SK-N-SH (cell line): ENCODE results near the gene MMS22L. TPM values are rescaled to one million over a fixed set of nuclear protein-coding genes. Genes with fewer than 3 reads are reported as not detected.

Source experiments
- CTCF ChIA-PET: fragments of 300-600, 350-600 bp; formaldehyde crosslinking; extraction: SDS; loops from one replicate; lab custom pipeline; 2021; lab: Yijun Ruan, JAX
- POLR2A ChIA-PET: fragments of 350-600 bp; sonication (Branson Sonifier 250); formaldehyde crosslinking; extraction: SDS; loops from one replicate; lab custom pipeline; 2020; ENCODE audit warnings: antibody characterized with exemption, inconsistent platforms; lab: Yijun Ruan, JAX
- DNase-seq: peaks from one replicate; pipeline ENCODE4 v3.0.0; 2012
- H2AFZ ChIP-seq: fragments of 200-600 bp; sonication (generic); 2 replicates; pipeline ENCODE4 v1.8.1; 2016; ENCODE audit warnings: antibody characterized with exemption, mild to moderate bottlenecking, low read depth
- H3F3A ChIP-seq: fragments of 200-600 bp; sonication (generic); replicated peaks from 2 replicates; pipeline ENCODE3; 2016; ENCODE audit warnings: antibody characterized with exemption, mild to moderate bottlenecking; ENCODE audit not compliant: insufficient read depth
- H3K27ac ChIP-seq, 2 experiments: fragments of 200-500 bp in 1 of 2; fragments of 200-600 bp in 1 of 2; sonication (Bioruptor generic) in 1 of 2; sonication (generic), shearing (Covaris generic) in 1 of 2; 2 replicates each; pipeline versions ENCODE4 v1.5.1 to v1.6.1; 2014 to 2016; ENCODE audit warnings: low read depth in 2 of 2, inconsistent platforms in 1 of 2, low read length in 1 of 2, mild to moderate bottlenecking in 1 of 2, mixed read lengths in 1 of 2
- H3K27me3 ChIP-seq: fragments of 200-600 bp; sonication (generic), shearing (Covaris generic); 2 replicates; pipeline ENCODE4 v1.6.1; 2016; ENCODE audit warnings: mixed run types; ENCODE audit not compliant: insufficient read depth
- H3K36me3 ChIP-seq, 2 experiments: fragments of 200-500 bp in 1 of 2; fragments of 200-600 bp in 1 of 2; sonication (Bioruptor generic) in 1 of 2; sonication (generic) in 1 of 2; replicated peaks in 1 of 2; 2 replicates each; pipeline versions ENCODE3 to v1.5.1; 2014 to 2016; ENCODE audit warnings: low read length in 1 of 2, mild to moderate bottlenecking in 1 of 2; ENCODE audit not compliant: insufficient read depth in 2 of 2, control insufficient read depth in 1 of 2
- H3K4me1 ChIP-seq, 2 experiments: fragments of 200-500 bp in 1 of 2; fragments of 200-600 bp in 1 of 2; sonication (Bioruptor generic) in 1 of 2; sonication (generic), shearing (Covaris generic) in 1 of 2; 2 replicates each; pipeline versions ENCODE4 v1.5.1 to v1.6.1; 2014 to 2016; ENCODE audit warnings: low read depth in 1 of 2, low read length in 1 of 2, mixed run types in 1 of 2; ENCODE audit not compliant: insufficient read depth in 2 of 2, control insufficient read depth in 1 of 2
- H3K4me2 ChIP-seq: fragments of 200-600 bp; sonication (generic), shearing (Covaris generic); 2 replicates; pipeline ENCODE4 v1.6.1; 2017; ENCODE audit warnings: mixed run types
- H3K4me3 ChIP-seq, 2 experiments: fragments of 200-500 bp in 1 of 2; fragments of 200-600 bp in 1 of 2; sonication (Bioruptor generic) in 1 of 2; sonication (generic), shearing (Covaris generic) in 1 of 2; 2 replicates each; pipeline versions ENCODE4 v1.5.1 to v1.8.1; 2014 to 2016; ENCODE audit warnings: low read depth in 2 of 2, inconsistent platforms in 1 of 2, low read length in 1 of 2, mild to moderate bottlenecking in 1 of 2, mixed read lengths in 1 of 2, moderate library complexity in 1 of 2
- H3K79me2 ChIP-seq: fragments of 200-600 bp; sonication (generic); 2 replicates; pipeline ENCODE4 v1.8.1; 2017; ENCODE audit warnings: mild to moderate bottlenecking; ENCODE audit not compliant: insufficient read depth
- H3K9ac ChIP-seq: fragments of 200-600 bp; sonication (generic); 2 replicates; pipeline ENCODE4 v1.6.1; 2017; ENCODE audit warnings: mixed run types
- H3K9me2 ChIP-seq: fragments of 200-600 bp; sonication (generic); 2 replicates; pipeline ENCODE4 v1.6.1; 2017; ENCODE audit warnings: mixed run types
- H3K9me3 ChIP-seq: fragments of 200-600 bp; sonication (generic); 2 replicates; pipeline ENCODE4 v1.6.1; 2017; ENCODE audit warnings: mixed run types, mild to moderate bottlenecking, moderate library complexity
- H4K20me1 ChIP-seq: fragments of 200-600 bp; sonication (generic); 2 replicates; pipeline ENCODE4 v1.6.1; 2017; ENCODE audit warnings: mild to moderate bottlenecking, mixed run types; ENCODE audit not compliant: insufficient read depth
- FOSL2 ChIP-seq: IDR thresholded peaks from 2 replicates; pipeline ENCODE4 v1.4.0; 2012; ENCODE audit warnings: low read depth, mild to moderate bottlenecking, moderate library complexity, borderline replicate concordance
- GABPA ChIP-seq: IDR thresholded peaks from 2 replicates; pipeline ENCODE4 v1.4.0; 2012; ENCODE audit warnings: low read depth, mild to moderate bottlenecking
- MXI1 ChIP-seq: IDR thresholded peaks from 2 replicates; pipeline ENCODE4 v1.6.1; 2012; ENCODE audit warnings: mild to moderate bottlenecking, low read depth, low read length, improper control_type of control experiment
- NRF1 ChIP-seq: IDR thresholded peaks from 2 replicates; pipeline ENCODE4 v1.6.1; 2012; ENCODE audit warnings: low read depth, mild to moderate bottlenecking, low read length
- PBX3 ChIP-seq: IDR thresholded peaks from 2 replicates; pipeline ENCODE4; 2012
- RAD21 ChIP-seq: IDR thresholded peaks from 2 replicates; pipeline ENCODE4 v1.6.1; 2012; ENCODE audit warnings: mild to moderate bottlenecking, low read length
- RCOR1 ChIP-seq: fragments of 150-350 bp; IDR thresholded peaks from 2 replicates; pipeline ENCODE4 v1.6.1; 2017; ENCODE audit warnings: antibody characterized with exemption, low read length
- REST ChIP-seq: IDR thresholded peaks from 2 replicates; pipeline ENCODE4 v1.6.1; 2012; ENCODE audit warnings: mild to moderate bottlenecking, low read depth, low read length, moderate library complexity
- SIN3A ChIP-seq: IDR thresholded peaks from 2 replicates; pipeline ENCODE4 v1.6.1; 2012; ENCODE audit warnings: low read depth, mild to moderate bottlenecking, low read length, moderate library complexity, borderline replicate concordance
- SMC3 ChIP-seq: IDR thresholded peaks from 2 replicates; pipeline ENCODE4 v1.6.1; 2012; ENCODE audit warnings: low read depth, low read length, improper control_type of control experiment
- USF1 ChIP-seq: IDR thresholded peaks from 2 replicates; pipeline ENCODE4 v1.4.0; 2012; ENCODE audit warnings: low read depth, borderline replicate concordance
- WGBS: methylation state at CpG from one replicate; pipeline ENCODE4 v1.1.6; 2017; ENCODE audit warnings: low lambda C conversion rate; 5-methylcytosine and 5-hydroxymethylcytosine counted together
- polyA plus RNA-seq, 3 experiments: library from polyadenylated mRNA; depleted of rRNA; stranded (reverse); fragments of >200 nt; gene quantifications; 2 replicates each; pipeline ENCODE4 v1.2.3, GENCODE V29; 2012

Gene MMS22L
- polyA plus RNA-seq, 1 of the 3 experiments (the other 2 are of a cell fraction) = 4.3 TPM

- 0 out of 2 replicates have a peak overlapping the region, but pooled peaks have one; percentile 28 for H3K4me2 ChIP-seq
- H3K9ac ChIP-seq = no peak overlapping the region
- no peaks in the 10 kb centered on the region for H3K27me3 ChIP-seq
- H3K4me1 ChIP-seq = peaks cover 0 to 9% of the 10 kb centered on the region in 2 experiments; a peak in 1 of 4 replicates
- TF ChIP-seq RAD21 = no peak
- no peak for TF ChIP-seq USF1
- no peak for TF ChIP-seq NRF1
- no peak for TF ChIP-seq SMC3
- TF ChIP-seq PBX3 = no peak
- no peak for TF ChIP-seq GABPA
- TF ChIP-seq MXI1 = no peak
- no peak for TF ChIP-seq REST
- WGBS = 100% methylated on average over 1 of the region's 1 CpG
- no peaks in the 10 kb centered on the region for H3K79me2 ChIP-seq
- peak overlapping the region in 1 of 2 experiments; percentile 43; a peak in 2 of 4 replicates for H3K27ac ChIP-seq
- no peak overlapping the region for H3K4me3 ChIP-seq
- POLR2A ChIA-PET = no interaction called here
- no peaks in the 10 kb centered on the region for H4K20me1 ChIP-seq
- H2AFZ ChIP-seq = peak overlapping the region; percentile 53; the same call in 1 of the 2 replicates
- peaks cover 4% of the 10 kb centered on the region for H3F3A ChIP-seq
- no peaks in the 10 kb centered on the region for H3K9me2 ChIP-seq
- no peak for DNase-seq
- CTCF ChIA-PET = interaction anchor here (2.3 kb wide), 1 partner anchor 107 kb away, joined by 9 read pairs; no protein-coding TSS in a partner anchor
- no peaks in the 10 kb centered on the region for H3K9me3 ChIP-seq
- H3K36me3 ChIP-seq = peaks cover 0 to 6% of the 10 kb centered on the region in 2 experiments
Observed at GRCh38 chr6:97322226-97322625, 39.2 kb upstream of the MMS22L start.

- H3K27ac ChIP-seq = no peak overlapping the region
- peaks cover 0 to 3% of the 10 kb centered on the region in 2 experiments; a peak in 1 of 4 replicates for H3K4me1 ChIP-seq
- DNase-seq = no peak
- no peaks in the 10 kb centered on the region for H3F3A ChIP-seq
- H3K4me3 ChIP-seq = no peak overlapping the region
- H3K9ac ChIP-seq = no peak overlapping the region
- H3K27me3 ChIP-seq = no peaks in the 10 kb centered on the region
- no peak overlapping the region for H3K4me2 ChIP-seq
- H2AFZ ChIP-seq = no peak overlapping the region; the same call in 1 of the 2 replicates
- TF ChIP-seq SIN3A (no peak), NRF1 (no peak), FOSL2 (no peak), RCOR1 (no peak)
- no peaks in the 10 kb centered on the region for H3K36me3 ChIP-seq
- ChIA-PET POLR2A (no interaction called here), CTCF (interaction anchor here (0.8 kb wide), 1 partner anchor 131 kb away, joined by 4 read pairs; no protein-coding TSS in a partner anchor)
- no peaks in the 10 kb centered on the region for H4K20me1 ChIP-seq
- no peaks in the 10 kb centered on the region for H3K79me2 ChIP-seq
- H3K9me3 ChIP-seq = no peaks in the 10 kb centered on the region
- H3K9me2 ChIP-seq = no peaks in the 10 kb centered on the region
Observed at GRCh38 chr6:97316978-97317377, 34.0 kb upstream of the MMS22L start.
